H1 (cell line): ENCODE data around the gene SOHLH2. TPM values are rescaled to one million over a fixed set of nuclear protein-coding genes. Genes with fewer than 3 reads are reported as not detected.

Experiments
- CTCF ChIA-PET: fragments of 300-600 bp; sonication (Branson Sonifier 250); formaldehyde crosslinking; loops from one replicate; lab custom pipeline; 2021; ENCODE audit not compliant: partially characterized antibody; lab: Charles Lee
- POLR2A ChIA-PET: fragments of 300-600 bp; sonication (Branson Sonifier 250); formaldehyde crosslinking; loops from one replicate; lab custom pipeline; 2021; ENCODE audit warnings: inconsistent platforms; ENCODE audit not compliant: partially characterized antibody; lab: Charles Lee
- DNase-seq, 2 experiments: peaks; one replicate each; pipeline versions ENCODE4 v3.0.0 to v3.0.0-alpha.2; 2010 to 2022; ENCODE audit warnings: low spot score in 2 of 2, low read depth in 1 of 2, mixed read lengths in 1 of 2
- FAIRE-seq: peaks from 2 replicates; lab custom pipeline; 2011; peaks lifted over from hg19 to GRCh38; lab: Jason Lieb, UNC
- H2AFZ ChIP-seq: 2 replicates; pipeline ENCODE4 v1.8.1; 2012; ENCODE audit warnings: low read length, inconsistent platforms
- H2AK5ac ChIP-seq: 2 replicates; pipeline ENCODE4 v1.6.1; 2013; ENCODE audit warnings: low read depth, low read length
- H2BK120ac ChIP-seq: replicated peaks from 2 replicates; pipeline ENCODE3; 2013; ENCODE audit warnings: low read depth, low read length, inconsistent platforms
- H2BK12ac ChIP-seq: 2 replicates; pipeline ENCODE4 v1.6.1; 2013; ENCODE audit warnings: low read depth, low read length
- H2BK15ac ChIP-seq: 2 replicates; pipeline ENCODE4 v1.6.1; 2013; ENCODE audit warnings: low read length
- H2BK20ac ChIP-seq: 2 replicates; pipeline ENCODE4 v1.6.1; 2013; ENCODE audit warnings: low read length
- H2BK5ac ChIP-seq: 2 replicates; pipeline ENCODE4 v1.6.1; 2013; ENCODE audit warnings: low read depth, low read length
- H3K14ac ChIP-seq: 2 replicates; pipeline ENCODE4 v1.6.1; 2013; ENCODE audit warnings: inconsistent platforms; ENCODE audit not compliant: insufficient read length
- H3K18ac ChIP-seq: 2 replicates; pipeline ENCODE4 v1.6.1; 2013; ENCODE audit warnings: low read length; ENCODE audit errors: extremely low read depth
- H3K23ac ChIP-seq: 2 replicates; pipeline ENCODE4 v1.6.1; 2013; ENCODE audit warnings: inconsistent platforms; ENCODE audit not compliant: insufficient read length
- H3K23me2 ChIP-seq: 2 replicates; pipeline ENCODE4 v1.6.1; 2013; ENCODE audit warnings: low read depth, low read length
- H3K27ac ChIP-seq: 2 replicates; pipeline ENCODE4 v1.6.1; 2011; ENCODE audit warnings: low read depth, low read length, inconsistent platforms
- H3K27me3 ChIP-seq, 4 experiments: replicated peaks in 1 of 4; 1 replicate in 1 of 4; 2 replicates in 3 of 4; pipeline versions ENCODE4 v1.6.1 to v1.8.1; 2011 to 2013; ENCODE audit warnings: low read length in 3 of 4, mild to moderate bottlenecking in 3 of 4, inconsistent platforms in 2 of 4, mixed read lengths in 2 of 4, moderate library complexity in 1 of 4; ENCODE audit not compliant: control insufficient read depth in 3 of 4, insufficient read depth in 3 of 4; ENCODE audit errors: extremely low read depth in 1 of 4
- H3K36me3 ChIP-seq, 4 experiments: 2 replicates each; pipeline versions ENCODE4 v1.6.1 to v1.8.1; 2011 to 2013; ENCODE audit warnings: mild to moderate bottlenecking in 4 of 4, low read length in 3 of 4, moderate library complexity in 2 of 4, control low read depth in 1 of 4, inconsistent platforms in 1 of 4; ENCODE audit not compliant: insufficient read depth in 4 of 4, control insufficient read depth in 2 of 4
- H3K4ac ChIP-seq: replicated peaks from 2 replicates; pipeline ENCODE3; 2013; ENCODE audit warnings: low read length, low read depth, mixed read lengths, inconsistent platforms; ENCODE audit not compliant: insufficient read length
- H3K4me1 ChIP-seq, 4 experiments: replicated peaks in 1 of 4; 1 replicate in 1 of 4; 2 replicates in 3 of 4; pipeline versions ENCODE4 v1.6.1 to v1.8.1; 2011 to 2013; ENCODE audit warnings: low read length in 3 of 4, inconsistent platforms in 2 of 4, mixed read lengths in 1 of 4; ENCODE audit not compliant: insufficient read depth in 4 of 4, control insufficient read depth in 3 of 4
- H3K4me2 ChIP-seq, 2 experiments: 2 replicates each; pipeline versions ENCODE4 v1.6.1 to v1.8.1; 2011 to 2013; ENCODE audit warnings: low read depth in 2 of 2, low read length in 2 of 2, control low read depth in 1 of 2, inconsistent platforms in 1 of 2, mild to moderate bottlenecking in 1 of 2; ENCODE audit not compliant: insufficient read depth in 1 of 2
- H3K4me3 ChIP-seq, 4 experiments: fragments of 200-600, 300-600 bp in 1 of 4; sonication (generic), shearing (Covaris generic), sonication (Bioruptor Twin) in 1 of 4; 2 replicates each; pipeline versions ENCODE4 v1.5.1 to v1.8.1; 2011 to 2016; ENCODE audit warnings: low read length in 4 of 4, low read depth in 3 of 4, control low read depth in 2 of 4, inconsistent platforms in 2 of 4, mild to moderate bottlenecking in 2 of 4, mixed read lengths in 1 of 4, moderate library complexity in 1 of 4; ENCODE audit not compliant: insufficient read depth in 2 of 4; ENCODE audit errors: extremely low read depth in 1 of 4
- H3K56ac ChIP-seq: replicated peaks from 2 replicates; pipeline ENCODE3; 2013; ENCODE audit warnings: low read depth, mild to moderate bottlenecking, mixed read lengths, low read length, inconsistent platforms; ENCODE audit not compliant: insufficient read length
- H3K79me1 ChIP-seq: 2 replicates; pipeline ENCODE4 v1.6.1; 2013; ENCODE audit warnings: low read depth, low read length, control low read depth
- H3K79me2 ChIP-seq, 2 experiments: 2 replicates each; pipeline versions ENCODE4 v1.6.1 to v1.8.1; 2012 to 2013; ENCODE audit warnings: low read length in 2 of 2, mild to moderate bottlenecking in 2 of 2, inconsistent platforms in 1 of 2; ENCODE audit not compliant: insufficient read depth in 2 of 2, control insufficient read depth in 1 of 2
- H3K9ac ChIP-seq, 4 experiments: replicated peaks in 1 of 4; 1 replicate in 1 of 4; 2 replicates in 3 of 4; pipeline versions ENCODE4 v1.6.1 to v1.8.1; 2011 to 2013; ENCODE audit warnings: low read depth in 3 of 4, low read length in 3 of 4, control low read depth in 2 of 4, mild to moderate bottlenecking in 2 of 4, moderate library complexity in 2 of 4, inconsistent platforms in 1 of 4; ENCODE audit errors: extremely low read depth in 1 of 4
- H3K9me3 ChIP-seq, 2 experiments: 2 replicates each; pipeline versions ENCODE4 v1.6.1 to v1.8.1; 2012 to 2013; ENCODE audit warnings: mild to moderate bottlenecking in 2 of 2, moderate library complexity in 2 of 2, control low read depth in 1 of 2, inconsistent platforms in 1 of 2, low read depth in 1 of 2, low read length in 1 of 2, mixed read lengths in 1 of 2; ENCODE audit not compliant: insufficient read depth in 2 of 2
- H4K20me1 ChIP-seq, 2 experiments: replicated peaks in 1 of 2; 2 replicates each; pipeline versions ENCODE3 to v1.8.1; 2011 to 2013; ENCODE audit warnings: inconsistent platforms in 2 of 2, low read length in 2 of 2, mild to moderate bottlenecking in 1 of 2; ENCODE audit not compliant: insufficient read depth in 2 of 2, control insufficient read depth in 1 of 2
- H4K5ac ChIP-seq: 2 replicates; pipeline ENCODE4 v1.6.1; 2013; ENCODE audit warnings: low read length, low read depth, mixed read lengths, inconsistent platforms; ENCODE audit not compliant: insufficient read length
- H4K8ac ChIP-seq: 2 replicates; pipeline ENCODE4 v1.8.0; 2013; ENCODE audit warnings: mild to moderate bottlenecking, moderate library complexity, low read length, inconsistent platforms; ENCODE audit not compliant: insufficient read depth; ENCODE audit errors: extremely low read depth
- H4K91ac ChIP-seq: replicated peaks from 2 replicates; pipeline ENCODE3; 2013; ENCODE audit warnings: low read length, mixed read lengths, inconsistent platforms; ENCODE audit not compliant: insufficient read length
- BCL11A ChIP-seq, 2 experiments: IDR thresholded peaks; one replicate each; pipeline ENCODE4 v1.6.1; 2011; ENCODE audit warnings: low read depth in 2 of 2, low read length in 2 of 2, mild to moderate bottlenecking in 2 of 2
- BRCA1 ChIP-seq: IDR thresholded peaks from 2 replicates; pipeline ENCODE4 v1.6.1; 2012; ENCODE audit warnings: low read depth, low read length, improper control_type of control experiment
- CHD1 ChIP-seq: IDR thresholded peaks from 2 replicates; pipeline ENCODE4 v1.6.1; 2012; ENCODE audit warnings: low read depth, low read length, improper control_type of control experiment
- CTCF ChIP-seq, 3 experiments: IDR thresholded peaks; 1 replicate in 2 of 3; 2 replicates in 1 of 3; pipeline versions ENCODE4 v1.5.1 to v1.6.1; 2011; ENCODE audit warnings: low read length in 3 of 3, mild to moderate bottlenecking in 3 of 3, inconsistent platforms in 2 of 3, low read depth in 1 of 3, moderate library complexity in 1 of 3; ENCODE audit not compliant: insufficient read depth in 1 of 3; ENCODE audit errors: control extremely low read depth in 1 of 3
- FOSL1 ChIP-seq: IDR thresholded peaks from 2 replicates; pipeline ENCODE4 v1.6.1; 2011; ENCODE audit warnings: mild to moderate bottlenecking, low read depth, low read length, moderate library complexity; ENCODE audit not compliant: insufficient read depth
- KDM5A ChIP-seq: fragments of 200-600 bp; IDR thresholded peaks from 2 replicates; pipeline ENCODE4 v1.7.1; 2012; ENCODE audit warnings: mild to moderate bottlenecking, low read length, inconsistent platforms, mixed read lengths
- RAD21 ChIP-seq, 2 experiments: IDR thresholded peaks in 1 of 2; conservative IDR thresholded peaks in 1 of 2; 2 replicates each; pipeline ENCODE4 v1.6.1; 2011; ENCODE audit warnings: low read depth in 2 of 2, low read length in 2 of 2, improper control_type of control experiment in 1 of 2, inconsistent platforms in 1 of 2, mild to moderate bottlenecking in 1 of 2, moderate library complexity in 1 of 2
- SIN3A ChIP-seq, 2 experiments: IDR thresholded peaks in 1 of 2; conservative IDR thresholded peaks in 1 of 2; 2 replicates each; pipeline ENCODE4 v1.6.1; 2011 to 2012; ENCODE audit warnings: low read length in 2 of 2, improper control_type of control experiment in 1 of 2, low read depth in 1 of 2, mild to moderate bottlenecking in 1 of 2
- SIRT6 ChIP-seq: IDR thresholded peaks from one replicate; pipeline ENCODE4 v1.7.1; 2012; ENCODE audit warnings: low read length, inconsistent platforms
- SP1 ChIP-seq: IDR thresholded peaks from 2 replicates; pipeline ENCODE4 v1.6.1; 2011; ENCODE audit warnings: low read depth, low read length
- SP4 ChIP-seq: IDR thresholded peaks from 2 replicates; pipeline ENCODE4 v1.6.1; 2012; ENCODE audit warnings: low read length, inconsistent platforms
- YY1 ChIP-seq: IDR thresholded peaks from 2 replicates; pipeline ENCODE4 v1.6.1; 2011; ENCODE audit warnings: low read depth, mild to moderate bottlenecking, low read length
- WGBS, 2 experiments: shearing (Covaris generic) in 1 of 2; methylation state at CpG; one replicate each; pipeline versions ENCODE4 v1.1.6 to v1.1.7; 2013 to 2015; ENCODE audit warnings: low lambda C conversion rate in 2 of 2, mixed read lengths in 2 of 2, inconsistent platforms in 1 of 2, low coverage in 1 of 2, missing lambda C conversion rate in 1 of 2; ENCODE audit not compliant: insufficient replicate concordance in 2 of 2, insufficient coverage in 1 of 2, insufficient read length in 1 of 2; ENCODE audit errors: extremely low coverage in 1 of 2, missing lambda C conversion rate in 1 of 2; 5-methylcytosine and 5-hydroxymethylcytosine counted together
- polyA plus RNA-seq, 7 experiments: library from polyadenylated mRNA; depleted of rRNA in 3 of 7; stranded (reverse) in 5 of 7; unstranded in 2 of 7; fragments of >200 nt in 5 of 7; fragments of 200-250 nt in 2 of 7; gene quantifications; 1 replicate in 5 of 7; 2 replicates in 1 of 7; 4 replicates in 1 of 7; pipeline versions ENCODE4 v1.2.1 to v1.2.3, GENCODE V29; 2011 to 2013; ENCODE audit warnings: missing spikeins in 2 of 7, mixed read lengths in 2 of 7
- total RNA-seq: library from RNA; stranded (reverse); fragmentation: NEBNext Ultra II Directional; extraction: Animal tissue kit (Norgen Biotek cat#: 25700); gene quantifications from 2 replicates; pipeline ENCODE4 v1.2.1, GENCODE V29; 2021

The SOHLH2 gene
- total and polyA plus RNA-seq, 2 of the 8 experiments (the other 6 are each of a cell fraction or from before 2014, with no cell fraction given) = 6.8 to 10.3 TPM

DNA sequence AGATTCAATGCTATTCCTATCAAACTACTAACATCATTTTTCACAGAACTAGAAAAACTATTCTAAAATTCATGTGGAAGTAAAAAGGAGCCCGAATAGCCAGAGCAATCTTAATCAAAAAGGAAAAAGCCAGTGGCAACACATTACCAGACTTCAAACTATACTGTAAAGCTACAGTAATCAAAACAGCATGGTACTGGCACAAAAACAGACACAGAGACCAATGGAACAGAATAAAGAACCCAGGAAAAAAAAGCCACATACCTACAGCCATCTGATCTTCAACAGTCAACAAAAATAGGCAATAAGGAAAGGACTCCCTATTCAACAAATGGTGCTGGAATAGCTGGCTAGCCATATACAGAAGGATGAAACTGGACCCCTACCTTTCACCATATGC is 10.4 kb upstream of the SOHLH2 start:
- WGBS, 2 experiments = 100% methylated on average over 1 of the region's 1 CpG; no CpG with 5 or more reads in 1 of the 2 experiments
- Histone ChIP-seq H3K14ac (no peak overlapping the region), H3K27ac (no peak overlapping the region), H3K23ac (no peak overlapping the region), H3K23me2 (no peaks in the 10 kb centered on the region), H3K79me2 (no peaks in the 10 kb centered on the region), H3K4ac (no peak overlapping the region), H3K79me1 (no peaks in the 10 kb centered on the region), H4K8ac (no peak overlapping the region), H3K9me3 (peaks cover 6 to 14% of the 10 kb centered on the region in 2 experiments; a peak in 2 of 4 replicates), H2BK15ac (no peak overlapping the region), H3K27me3 (peaks cover 0 to 1% (median 0%) of the 10 kb centered on the region in 4 experiments; a peak in 1 of 7 replicates), H4K20me1 (no peaks in the 10 kb centered on the region), H3K36me3 (peaks cover 0 to 20% (median 3%) of the 10 kb centered on the region in 4 experiments; a peak in 3 of 8 replicates), H2AFZ (no peak overlapping the region), H3K4me3 (no peak overlapping the region), H4K5ac (no peak overlapping the region), H2BK12ac (no peak overlapping the region), H3K18ac (no peak overlapping the region), H3K56ac (no peak overlapping the region), H2BK5ac (no peak overlapping the region), H3K4me1 (no peaks in the 10 kb centered on the region), H2BK120ac (no peak overlapping the region), H4K91ac (no peak overlapping the region), H3K9ac (no peak overlapping the region), H2AK5ac (no peak overlapping the region), H2BK20ac (no peak overlapping the region), H3K4me2 (no peak overlapping the region)
- CTCF ChIA-PET = interaction anchor here (1.2 kb wide), 1 partner anchor 9 kb away, joined by 3 read pairs; no protein-coding TSS in a partner anchor
- POLR2A ChIA-PET = no interaction called here
- DNase-seq (no peak), FAIRE-seq (no peak)
- TF ChIP-seq FOSL1 (no peak), KDM5A (no peak), SP4 (no peak), SIN3A (conservative IDR thresholded peaks at IDR 0.05 in 1 of 2, IDR thresholded peaks at IDR 0.05 in 1 of 2; ENCODE audit: low read depth in 1 of 2, low read length in 2 of 2) (no peak), CHD1 (no peak), CTCF (IDR thresholded peaks at IDR 0.05; ENCODE audit: control extremely low read depth in 1 of 3, insufficient read depth in 1 of 3, low read depth in 1 of 3, low read length in 3 of 3) (no peak), SIRT6 (no peak), BCL11A (IDR thresholded peaks at IDR 0.05; ENCODE audit: low read depth in 2 of 2, low read length in 2 of 2) (no peak), BRCA1 (no peak), YY1 (no peak), SP1 (no peak), RAD21 (IDR thresholded peaks at IDR 0.05 in 1 of 2, conservative IDR thresholded peaks at IDR 0.05 in 1 of 2; ENCODE audit: low read depth in 2 of 2, low read length in 2 of 2) (no peak)
